GM12878 (cell line): ENCODE measurements around the gene GTF2IRD1. TPM values are rescaled to one million over a fixed set of nuclear protein-coding genes. Genes with fewer than 3 reads are reported as not detected.

Experiments
- ATAC-seq: fragments of 200-7000 bp; cut with Tn5 transposase; 3 replicates; pipeline ENCODE4 v1.9.1; 2020; ENCODE audit warnings: mild to moderate bottlenecking, moderate library complexity
- BruUV-seq: library from RNA; stranded (reverse); fragments of 400-500 nt; replicated peaks from 2 replicates; lab custom pipeline; 2021; lab: Mats Ljungman, UMichigan
- CTCF ChIA-PET: fragments of 300-600 bp; sonication (Branson Sonifier 250); formaldehyde crosslinking; extraction: SDS; loops from one replicate; lab custom pipeline; 2021; ENCODE audit warnings: inconsistent platforms; lab: Yijun Ruan, JAX
- POLR2A ChIA-PET: fragments of 350-600 bp; formaldehyde crosslinking; extraction: SDS; loops from one replicate; lab custom pipeline; 2021; ENCODE audit warnings: inconsistent platforms; lab: Charles Lee
- RAD21 ChIA-PET: fragments of 300-600 bp; sonication (Branson Sonifier 250); formaldehyde crosslinking; loops from one replicate; lab custom pipeline; 2023; ENCODE audit warnings: antibody characterized with exemption; ENCODE audit not compliant: unreplicated experiment; lab: Charles Lee
- SMC1A ChIA-PET: fragments of 300-600 bp; sonication (Branson Sonifier 250); formaldehyde crosslinking; loops from one replicate; lab custom pipeline; 2023; ENCODE audit not compliant: unreplicated experiment, uncharacterized antibody; lab: Charles Lee
- DNase-seq: peaks from one replicate; pipeline ENCODE4 v3.0.0-alpha.2; 2011; ENCODE audit warnings: low read depth, low spot score
- FAIRE-seq: peaks from 3 replicates; lab custom pipeline; 2011; peaks lifted over from hg19 to GRCh38; lab: Jason Lieb, UNC
- H2AFZ ChIP-seq: 2 replicates; pipeline ENCODE4 v1.6.0; 2011; ENCODE audit warnings: low read depth, low read length, control low read depth; ENCODE audit not compliant: control insufficient read depth
- H3K27ac ChIP-seq: 2 replicates; pipeline ENCODE4 v1.5.1; 2011; ENCODE audit warnings: control low read depth; ENCODE audit not compliant: control insufficient read depth, insufficient read depth
- H3K27me3 ChIP-seq, 2 experiments: replicated peaks in 1 of 2; 2 replicates each; pipeline versions ENCODE4 v1.6.0 to v1.6.1; 2011; ENCODE audit warnings: low read length in 1 of 2; ENCODE audit not compliant: control insufficient read depth in 2 of 2, insufficient read depth in 2 of 2
- H3K36me3 ChIP-seq, 2 experiments: 2 replicates each; pipeline ENCODE4 v1.5.1; 2011; ENCODE audit warnings: low read length in 1 of 2; ENCODE audit not compliant: control insufficient read depth in 2 of 2, insufficient read depth in 2 of 2
- H3K4me1 ChIP-seq: 2 replicates; pipeline ENCODE4 v1.6.1; 2011; ENCODE audit warnings: mild to moderate bottlenecking, low read length, moderate library complexity, mixed read lengths; ENCODE audit not compliant: control insufficient read depth, insufficient read depth
- H3K4me2 ChIP-seq: 2 replicates; pipeline ENCODE4 v1.6.0; 2011; ENCODE audit warnings: control low read depth; ENCODE audit not compliant: control insufficient read depth, insufficient read depth
- H3K4me3 ChIP-seq: fragments of 200-600 bp; sonication (generic); 2 replicates; pipeline ENCODE4 v1.5.1; 2016
- H3K79me2 ChIP-seq: 2 replicates; pipeline ENCODE4 v1.6.0; 2011; ENCODE audit warnings: low read length; ENCODE audit not compliant: control insufficient read depth, insufficient read depth
- H3K9ac ChIP-seq: 2 replicates; pipeline ENCODE4 v1.8.0; 2011; ENCODE audit warnings: low read length, control low read depth, mixed read lengths; ENCODE audit not compliant: control insufficient read depth, insufficient read depth
- H3K9me3 ChIP-seq: replicated peaks from 3 replicates; pipeline ENCODE4 v1.5.1; 2011; ENCODE audit warnings: mild to moderate bottlenecking, low read length; ENCODE audit not compliant: control insufficient read depth, insufficient read depth
- H4K20me1 ChIP-seq: 2 replicates; pipeline ENCODE4 v1.6.0; 2011; ENCODE audit not compliant: control insufficient read depth, insufficient read depth
- BMI1 ChIP-seq: fragments of 450-650 bp; IDR thresholded peaks from 2 replicates; pipeline ENCODE4 v1.6.1; 2016; ENCODE audit warnings: mild to moderate bottlenecking, moderate library complexity, borderline replicate concordance
- CEBPB ChIP-seq, 2 experiments: fragments of 150-350 bp in 1 of 2; IDR thresholded peaks; 2 replicates each; pipeline ENCODE4 v1.6.1; 2012 to 2014; ENCODE audit warnings: low read depth in 2 of 2, low read length in 2 of 2, borderline replicate concordance in 1 of 2, inconsistent platforms in 1 of 2
- CEBPZ ChIP-seq: fragments of 150-350 bp; IDR thresholded peaks from 2 replicates; pipeline ENCODE4 v1.6.1; 2016; ENCODE audit warnings: low read depth, low read length
- IKZF2 ChIP-seq, 2 experiments: fragments of 450-650 bp; IDR thresholded peaks; 2 replicates each; pipeline ENCODE4 v1.6.1; 2017; ENCODE audit warnings: mild to moderate bottlenecking in 2 of 2, moderate library complexity in 2 of 2
- JUNB ChIP-seq: IDR thresholded peaks from 2 replicates; pipeline ENCODE4 v1.6.1; 2016; ENCODE audit warnings: antibody characterized with exemption, mild to moderate bottlenecking
- MEF2A ChIP-seq: IDR thresholded peaks from 2 replicates; pipeline ENCODE4 v1.6.1; 2011; ENCODE audit warnings: low read depth, mild to moderate bottlenecking, low read length, moderate library complexity; ENCODE audit not compliant: insufficient read depth
- POU2F2 ChIP-seq: IDR thresholded peaks from 3 replicates; pipeline ENCODE4 v1.6.1; 2011; ENCODE audit warnings: low read depth, mild to moderate bottlenecking, low read length, borderline replicate concordance
- RELA ChIP-seq: fragments of 450-650 bp; IDR thresholded peaks from 2 replicates; pipeline ENCODE4 v1.8.0; 2014; ENCODE audit warnings: borderline replicate concordance; ENCODE audit not compliant: partially characterized antibody
- SIN3A ChIP-seq: IDR thresholded peaks from 2 replicates; pipeline ENCODE4 v1.6.1; 2012; ENCODE audit warnings: low read depth, low read length, improper control_type of control experiment
- TCF3 ChIP-seq: IDR thresholded peaks from 2 replicates; pipeline ENCODE4 v1.6.1; 2012; ENCODE audit warnings: low read depth, mild to moderate bottlenecking, low read length, borderline replicate concordance; ENCODE audit not compliant: insufficient read depth
- WGBS: methylation state at CpG from one replicate; pipeline ENCODE4 v1.1.6; 2016; ENCODE audit warnings: low lambda C conversion rate; ENCODE audit not compliant: insufficient replicate concordance, insufficient coverage; ENCODE audit errors: missing lambda C conversion rate; 5-methylcytosine and 5-hydroxymethylcytosine counted together
- in situ Hi-C: fragments of 300-500 bp; cut with MboI; formaldehyde crosslinking; loops from 9 replicates; pipeline ENCODE4 v1.14.3; 2018; ENCODE audit warnings: mixed read lengths
- intact Hi-C: fragments of 100-400 bp; cut with micrococcal nuclease; formaldehyde crosslinking; loops from one replicate; pipeline ENCODE4 v1.14.2; 2022; ENCODE audit not compliant: unreplicated experiment
- polyA plus RNA-seq, 11 experiments: library from polyadenylated mRNA; depleted of rRNA in 4 of 11; unstranded in 6 of 11; stranded (reverse) in 5 of 11; fragments of >200 nt; fragmentation: Nextera tagmentation in 4 of 11; fragmentation: Illumina TruSeq in 1 of 11; extraction: Ambion mirVana in 4 of 11; extraction: Trizol in 1 of 11; gene quantifications; 1 replicate in 1 of 11; 2 replicates in 10 of 11; pipeline versions ENCODE4 v1.2.1 to v1.2.3, GENCODE V29; 2011 to 2016; ENCODE audit warnings: inconsistent platforms in 2 of 11, missing spikeins in 2 of 11, low read depth in 1 of 11
- total RNA-seq, 4 experiments: library from RNA; depleted of rRNA in 3 of 4; stranded (reverse); fragments of >200 nt in 3 of 4; fragmentation: Illumina TruSeq in 1 of 4; extraction: Trizol in 1 of 4; gene quantifications; 2 replicates each; pipeline versions ENCODE4 v1.2.1 to v1.2.3, GENCODE V29; 2013 to 2021

Gene GTF2IRD1
- total and polyA plus RNA-seq, 10 of the 15 experiments (the other 5 are each of a cell fraction or from before 2014, with no cell fraction given), result 0.48 to 3.0 (median 1.3) TPM

- Histone ChIP-seq H3K27ac (no peak overlapping the region), H4K20me1 (no peaks in the 10 kb centered on the region), H3K9me3 (no peaks in the 10 kb centered on the region), H3K4me3 (no peak overlapping the region), H3K4me2 (no peak overlapping the region), H3K4me1 (no peaks in the 10 kb centered on the region), H3K27me3 (peaks cover 0 to 3% of the 10 kb centered on the region in 2 experiments; a peak in 3 of 4 replicates), H3K79me2 (no peaks in the 10 kb centered on the region), H3K9ac (no peak overlapping the region), H3K36me3 (no peaks in the 10 kb centered on the region), H2AFZ (no peak overlapping the region)
- FAIRE-seq (no peak), DNase-seq (no peak), ATAC-seq (no peak)
- ChIA-PET RAD21 (no interaction called here), POLR2A (no interaction called here), CTCF (no interaction called here), SMC1A (no interaction called here)
- TF ChIP-seq RELA (no peak), POU2F2 (no peak), CEBPB (IDR thresholded peaks at IDR 0.05; ENCODE audit: borderline replicate concordance in 1 of 2, low read depth in 2 of 2, low read length in 2 of 2) (no peak), TCF3 (no peak), IKZF2 (IDR thresholded peaks at IDR 0.05) (no peak), BMI1 (no peak), MEF2A (no peak)
- BruUV-seq, result no TSS peak
- intact Hi-C loops, result no loop called here
- 24% methylated on average over 8 of the region's 8 CpGs for WGBS
- in situ Hi-C loops, result no loop called here
Observed at GRCh38 chr7:74476626-74477025, 22.9 kb downstream of the GTF2IRD1 start.

- in situ Hi-C loops (no loop called here), intact Hi-C loops (no loop called here)
- ChIA-PET CTCF (no interaction called here), SMC1A (no interaction called here), RAD21 (no interaction called here), POLR2A (no interaction called here)
- no peaks in the 10 kb centered on the region for H3K79me2 ChIP-seq
- FAIRE-seq (no peak), DNase-seq (no peak), ATAC-seq (no peak)
- WGBS, result 98% methylated on average over 4 of the region's 4 CpGs
- no peak for TF ChIP-seq JUNB
- TF ChIP-seq CEBPZ, result no peak
- no peak for TF ChIP-seq SIN3A
- no TSS peak for BruUV-seq
- no peak overlapping the region for H3K9ac ChIP-seq
- H3K4me2 ChIP-seq, result no peak overlapping the region
- no peaks in the 10 kb centered on the region for H3K4me1 ChIP-seq
- H3K27ac ChIP-seq, result no peak overlapping the region
- H4K20me1 ChIP-seq, result no peaks in the 10 kb centered on the region
- H3K27me3 ChIP-seq, result peaks cover 0 to 3% of the 10 kb centered on the region in 2 experiments; a peak in 3 of 4 replicates
- no peaks in the 10 kb centered on the region for H3K9me3 ChIP-seq
- no peaks in the 10 kb centered on the region for H3K36me3 ChIP-seq
- no peak overlapping the region for H2AFZ ChIP-seq
- H3K4me3 ChIP-seq, result no peak overlapping the region
Observed at GRCh38 chr7:74478671-74479065, 25.0 kb downstream of the GTF2IRD1 start.
